ENCODE data around the gene DYRK2.

The DYRK2 gene

DNA sequence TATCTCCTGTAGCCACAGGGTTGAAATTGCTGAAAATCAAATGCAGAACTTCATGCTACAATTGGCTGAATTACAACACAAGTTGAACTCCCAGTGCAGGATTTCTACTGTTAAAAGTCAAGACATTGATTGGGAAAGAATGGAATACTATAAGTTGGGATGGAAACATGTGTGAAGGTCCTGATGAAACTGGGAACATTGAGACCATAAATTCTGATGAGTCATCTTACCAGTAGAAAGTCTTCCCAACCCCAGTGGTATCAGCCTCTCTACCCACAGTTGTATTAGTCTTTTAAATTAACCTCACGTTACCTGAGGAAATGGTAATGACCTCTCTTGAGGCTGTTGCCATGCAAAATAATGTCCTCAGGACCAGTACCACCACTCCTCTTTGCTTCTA, 27.4 kb upstream of the DYRK2 start:
- DNase-seq (ENCODE audit: low spot score): no peak
- TF ChIP-seq CTCF (IDR thresholded peaks at IDR 0.05; ENCODE audit: extremely low read depth, missing control alignments): no peak

- no peak for TF ChIP-seq CTCF (IDR thresholded peaks at IDR 0.05; ENCODE audit: extremely low read depth, missing control alignments)
- DNase-seq (ENCODE audit: low spot score): no peak
Observed at GRCh38 chr12:67621926-67622325, 26.6 kb upstream of the DYRK2 start.

GRCh38 chr12:67623259-67623658, 25.3 kb upstream of the DYRK2 start:
- no peak for TF ChIP-seq CTCF (IDR thresholded peaks at IDR 0.05; ENCODE audit: extremely low read depth, missing control alignments)
- DNase-seq (ENCODE audit: low spot score): no peak

DNA sequence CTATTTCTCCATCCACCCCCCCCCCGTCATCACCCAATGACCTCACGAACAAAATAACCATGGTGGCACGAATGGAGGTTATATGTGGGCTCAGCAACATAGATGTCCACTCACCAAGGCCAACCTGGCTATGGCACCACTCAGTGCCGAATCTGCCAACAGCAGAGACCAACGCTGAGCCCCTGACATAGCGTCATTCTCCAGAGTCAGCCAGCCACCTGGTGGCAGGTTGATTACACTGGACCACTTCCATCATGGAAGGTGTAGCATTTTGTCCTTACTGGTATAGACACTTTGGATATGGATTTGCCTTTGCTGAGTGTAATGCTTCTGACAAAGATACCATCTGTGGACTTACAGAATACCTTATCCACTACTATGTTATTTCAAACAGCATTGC, 24.2 kb upstream of the DYRK2 start:
- no peak for TF ChIP-seq CTCF (IDR thresholded peaks at IDR 0.05; ENCODE audit: extremely low read depth, missing control alignments)
- DNase-seq (ENCODE audit: low spot score): no peak

DNA sequence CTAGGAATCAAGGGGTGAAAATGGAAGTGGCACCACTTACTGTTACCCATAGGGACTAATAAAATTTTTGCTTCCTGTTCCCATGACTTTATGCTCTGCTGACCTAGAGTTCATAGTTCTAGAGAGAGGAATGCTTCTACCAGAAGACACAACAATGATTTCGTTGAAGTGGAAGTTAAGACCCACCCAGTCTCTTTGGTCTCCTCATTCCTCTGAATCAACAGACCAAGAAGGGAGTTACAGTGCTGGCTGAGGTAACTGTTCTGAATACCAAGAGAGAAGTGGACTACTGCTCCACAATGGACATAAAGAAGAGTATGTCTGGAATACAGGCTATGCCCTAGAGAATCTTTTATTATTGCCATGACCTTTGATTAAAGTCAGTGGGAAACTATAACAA, 23.5 kb upstream of the DYRK2 start:
- no peak for DNase-seq (ENCODE audit: low spot score)
- TF ChIP-seq CTCF (IDR thresholded peaks at IDR 0.05; ENCODE audit: extremely low read depth, missing control alignments): no peak

- no peak for TF ChIP-seq CTCF (IDR thresholded peaks at IDR 0.05; ENCODE audit: extremely low read depth, missing control alignments)
- no peak for DNase-seq (ENCODE audit: low spot score)
Observed at GRCh38 chr12:67626156-67626555, 22.4 kb upstream of the DYRK2 start.

DNA sequence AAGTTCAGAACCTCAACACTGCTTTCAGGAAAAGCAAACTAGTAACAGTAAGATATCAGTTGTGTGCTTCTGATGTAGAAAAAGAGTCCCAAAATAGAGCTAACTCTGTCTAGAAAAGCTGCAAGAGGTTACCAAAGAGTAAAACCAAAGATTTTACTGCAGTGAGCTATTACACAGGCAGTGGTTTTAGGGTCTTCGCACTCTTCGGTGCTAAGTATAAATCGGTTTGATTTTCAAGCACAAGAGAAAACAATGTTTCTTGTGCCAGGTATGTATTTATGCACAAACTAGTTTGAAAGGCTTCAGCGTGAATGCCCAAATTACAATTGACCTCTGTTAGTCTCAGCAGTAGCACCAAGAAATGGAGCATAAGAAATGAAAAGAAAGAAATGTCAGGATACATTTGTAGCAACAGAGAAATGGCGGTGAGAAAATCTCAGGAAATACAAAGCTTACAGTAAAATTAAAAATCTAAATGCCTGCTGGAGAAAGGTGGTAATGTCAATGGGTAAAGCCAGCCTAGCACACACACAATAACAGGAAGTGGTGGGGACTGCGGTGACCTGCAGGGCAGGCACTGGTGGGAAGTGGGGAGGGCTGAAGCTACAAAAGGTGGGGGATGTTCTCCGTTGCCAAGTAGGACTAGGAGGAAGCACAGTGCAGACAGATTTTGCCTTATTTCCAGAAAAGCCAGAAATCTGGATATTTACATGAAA, 18.0 kb upstream of the DYRK2 start:
- DNase-seq (ENCODE audit: low spot score): peak; percentile 29
- no peak for TF ChIP-seq CTCF (IDR thresholded peaks at IDR 0.05; ENCODE audit: extremely low read depth, missing control alignments)

All from GM20000 (cell line).